ENCODE data around the gene HACD2.

Gene HACD2

GRCh38 chr3:123479891-123480290 is 105.0 kb downstream of the HACD2 start:
- DNase-seq: no peak

DNA sequence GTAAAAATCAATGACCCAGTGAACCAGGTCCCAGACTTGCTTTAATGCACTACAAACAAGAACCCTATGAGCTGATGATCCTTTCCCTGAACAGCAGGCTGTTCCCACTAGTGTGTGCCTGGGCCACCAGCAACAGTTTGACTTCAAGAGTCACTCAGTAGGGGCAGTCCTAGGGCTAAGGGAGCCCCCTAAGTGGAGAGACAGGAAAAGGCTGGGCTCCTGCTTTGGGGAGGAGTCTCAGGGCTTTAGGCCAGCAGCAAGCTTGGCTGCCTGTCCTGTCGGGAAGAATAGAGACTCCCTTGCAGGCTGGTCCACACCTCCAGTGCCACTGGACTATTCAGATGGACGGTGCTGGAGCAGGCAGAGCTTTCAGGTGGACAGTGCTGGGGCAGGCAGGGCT is 106.5 kb downstream of the HACD2 start:
- DNase-seq: no peak

- DNase-seq: no peak
These were observed 107.7 kb downstream of the HACD2 start for GRCh38 chr3:123476967-123477750.

DNA sequence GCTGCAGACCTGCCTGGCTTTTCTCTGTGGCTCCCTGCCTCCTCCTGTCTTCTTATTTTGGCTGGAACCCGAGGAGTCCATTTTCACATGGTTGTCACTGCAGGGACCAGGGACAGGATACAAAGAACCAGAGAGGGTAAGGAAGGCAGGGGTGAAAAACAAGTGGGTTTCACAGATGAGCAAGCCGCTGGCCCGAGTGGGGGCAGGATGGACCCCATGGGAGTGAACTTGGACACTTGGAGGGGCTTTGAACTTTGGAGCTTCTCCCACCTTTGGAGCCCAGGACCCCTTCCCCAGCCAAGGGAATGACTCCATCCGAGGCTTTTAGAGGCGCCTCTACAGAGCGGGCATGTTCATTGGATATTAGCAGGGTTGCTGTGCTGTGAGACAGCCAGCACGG is 109.1 kb downstream of the HACD2 start:
- DNase-seq: no peak

- no peak for DNase-seq
These were observed 113.7 kb downstream of the HACD2 start for GRCh38 chr3:123471106-123471505.

DNA sequence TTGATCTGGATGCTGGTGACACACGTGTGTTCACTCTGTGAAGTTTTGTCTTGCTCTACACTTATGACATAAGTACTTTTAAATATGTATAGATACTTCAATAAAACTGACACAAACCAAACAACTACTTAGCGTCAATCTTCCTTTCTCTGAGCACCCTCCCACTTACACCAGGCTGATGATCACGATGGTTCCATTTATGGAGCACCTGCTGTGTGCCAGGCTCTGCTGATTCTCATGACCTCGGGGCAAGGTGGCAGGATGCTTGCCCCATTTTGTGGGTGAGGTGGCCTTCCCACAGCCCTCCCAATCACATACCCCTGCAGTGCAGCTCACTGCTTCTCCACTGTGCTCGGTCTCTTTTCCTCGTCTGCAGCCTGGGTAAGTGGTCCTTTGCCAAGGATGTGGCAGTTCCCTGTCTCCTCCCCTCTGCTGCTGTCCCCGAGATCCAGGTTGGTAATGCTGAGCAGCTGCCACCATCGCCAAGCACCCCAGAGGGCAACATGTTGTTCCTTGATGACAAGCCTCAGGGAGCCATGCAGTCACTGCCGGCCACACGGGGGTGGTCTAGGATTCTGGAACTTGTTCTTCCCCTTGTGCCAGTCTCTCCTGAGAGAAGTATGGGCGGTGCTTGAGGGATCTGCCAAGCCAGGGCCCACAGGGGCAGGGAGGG is 115.4 kb downstream of the HACD2 start:
- DNase-seq: no peak

DNA sequence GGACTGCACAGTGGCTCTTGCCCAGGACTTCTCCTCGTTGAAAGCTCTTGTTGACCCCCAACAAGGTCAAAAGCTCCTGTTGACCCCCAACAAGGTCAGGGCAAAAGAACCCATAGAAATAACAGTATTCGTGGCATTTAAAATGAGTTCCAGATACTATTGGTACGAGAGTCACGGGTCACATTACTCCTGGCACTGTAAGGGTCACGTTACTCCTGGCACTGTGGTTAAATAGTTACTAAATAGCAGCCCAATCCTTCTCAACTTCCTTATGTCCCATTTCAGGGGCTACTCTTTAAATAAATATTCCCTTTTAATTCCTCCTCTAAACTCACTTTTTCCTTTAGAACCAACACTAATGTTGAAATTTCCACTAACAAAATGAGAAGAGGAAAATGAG is 117.8 kb downstream of the HACD2 start:
- no peak for DNase-seq

DNA sequence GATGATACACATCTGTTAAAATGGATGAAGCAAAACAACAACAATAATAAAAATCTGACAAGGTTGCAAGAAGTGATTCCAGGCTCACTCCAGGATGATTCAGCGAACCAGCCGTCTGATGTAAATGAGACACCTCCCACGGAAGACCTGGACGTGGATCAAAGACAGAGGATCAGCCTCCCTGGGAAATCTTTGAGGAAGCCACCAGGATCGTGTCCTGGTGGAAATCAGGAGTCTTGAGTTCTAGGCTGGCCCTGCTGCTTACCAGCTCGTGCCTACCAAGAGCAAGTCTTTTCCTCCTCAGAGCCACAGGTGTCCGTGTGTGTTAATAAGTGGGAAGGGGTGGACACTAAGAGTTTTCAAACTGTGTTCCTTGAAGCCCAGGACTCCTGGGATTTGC is 120.6 kb downstream of the HACD2 start:
- DNase-seq: no peak

DNA sequence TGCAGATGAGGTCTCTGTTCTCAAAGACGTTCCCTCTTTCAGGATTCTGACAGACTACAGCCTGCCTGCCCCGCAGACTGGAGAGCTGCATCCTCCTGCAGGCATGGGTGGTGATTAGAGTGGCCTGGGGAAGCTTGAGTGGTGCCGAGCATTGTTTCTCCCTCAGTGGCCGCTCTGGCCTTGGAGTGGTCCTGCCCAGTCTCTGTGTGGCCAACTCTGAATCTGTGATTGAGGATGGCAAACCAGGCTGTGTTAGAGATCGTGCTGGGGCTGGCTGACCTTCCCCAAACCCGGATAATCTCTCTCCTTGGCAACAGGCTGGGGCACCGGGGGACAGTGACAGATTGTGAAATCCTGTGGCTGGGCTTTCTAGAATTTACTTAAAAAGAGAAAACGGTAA is 125.0 kb downstream of the HACD2 start:
- DNase-seq: no peak

DNA sequence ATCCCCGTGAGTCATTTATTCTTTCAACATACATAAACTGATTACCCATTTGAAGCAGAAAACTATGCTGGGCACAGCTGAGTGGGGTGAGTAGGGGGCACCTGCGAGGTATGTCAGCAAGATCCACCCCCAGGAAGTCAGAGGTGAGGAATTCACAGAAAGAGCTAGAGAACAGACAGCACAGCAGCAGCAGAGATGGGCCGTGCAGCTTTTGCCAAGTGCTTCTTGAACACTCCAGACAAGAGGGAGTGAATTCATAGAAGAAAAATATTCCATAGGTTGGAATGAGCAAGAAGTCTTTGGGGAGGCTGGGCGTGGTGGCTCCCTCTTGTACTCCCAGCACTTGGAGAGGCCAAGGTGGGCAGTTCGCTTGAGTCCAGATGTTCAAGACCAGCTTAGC is 126.6 kb downstream of the HACD2 start:
- no peak for DNase-seq

DNA sequence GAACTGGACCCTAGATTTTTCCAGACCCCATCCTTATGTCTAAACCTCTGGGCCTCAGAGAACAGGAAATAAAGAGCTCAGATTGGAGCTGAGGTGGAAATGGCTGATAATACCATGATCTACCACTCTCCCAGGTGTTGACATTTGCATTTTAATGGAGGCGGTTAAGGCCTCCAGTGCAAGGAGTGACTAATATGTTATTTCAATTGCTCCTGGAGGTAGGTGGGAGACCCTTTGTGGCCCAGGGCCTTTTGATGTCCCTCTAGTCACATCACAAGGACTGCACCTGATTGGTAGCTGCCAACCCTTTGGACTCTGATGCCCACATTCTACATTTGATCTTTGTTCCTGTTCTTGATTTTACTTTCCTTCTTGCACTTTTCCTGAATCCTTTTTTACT is 127.0 kb downstream of the HACD2 start:
- no peak for DNase-seq

DNA sequence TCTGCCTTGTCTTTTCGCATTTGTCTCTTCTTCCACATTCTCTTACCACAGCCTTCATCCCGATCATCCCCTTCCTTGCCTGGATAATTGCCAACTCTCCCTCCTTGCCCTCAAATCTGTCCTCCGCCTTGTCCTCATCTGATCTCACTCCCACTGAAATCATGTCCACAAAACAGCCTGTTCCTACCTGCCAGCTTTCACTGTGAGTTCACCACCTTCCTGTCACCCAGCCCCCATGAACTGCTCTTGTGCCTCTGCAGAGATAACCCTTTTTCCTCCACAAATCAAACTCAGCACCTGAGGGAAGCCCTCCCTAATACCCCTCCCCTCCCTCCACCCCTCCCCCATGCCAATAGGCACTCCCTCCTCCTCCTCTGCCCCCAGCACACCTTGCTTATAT is 131.2 kb downstream of the HACD2 start:
- DNase-seq: no peak

GRCh38 chr3:123451186-123451585 is 133.7 kb downstream of the HACD2 start:
- DNase-seq: no peak

- no peak for DNase-seq
These were observed 134.8 kb downstream of the HACD2 start for GRCh38 chr3:123449997-123450604.

- no peak for DNase-seq
These were observed 135.5 kb downstream of the HACD2 start for GRCh38 chr3:123449102-123449996.

- no peak for DNase-seq
These were observed 136.2 kb downstream of the HACD2 start, which contains the start of gene ADCY5 for GRCh38 chr3:123448536-123449101. Gene ADCY5 (minus strand): TSS chr3:123449090. CDS start chr3:123448545, 545 bp downstream.

- no peak for DNase-seq
These were observed 136.9 kb downstream of the HACD2 start for GRCh38 chr3:123447749-123448517.

- no peak for DNase-seq
These were observed 137.5 kb downstream of the HACD2 start for GRCh38 chr3:123447416-123447748.

DNA sequence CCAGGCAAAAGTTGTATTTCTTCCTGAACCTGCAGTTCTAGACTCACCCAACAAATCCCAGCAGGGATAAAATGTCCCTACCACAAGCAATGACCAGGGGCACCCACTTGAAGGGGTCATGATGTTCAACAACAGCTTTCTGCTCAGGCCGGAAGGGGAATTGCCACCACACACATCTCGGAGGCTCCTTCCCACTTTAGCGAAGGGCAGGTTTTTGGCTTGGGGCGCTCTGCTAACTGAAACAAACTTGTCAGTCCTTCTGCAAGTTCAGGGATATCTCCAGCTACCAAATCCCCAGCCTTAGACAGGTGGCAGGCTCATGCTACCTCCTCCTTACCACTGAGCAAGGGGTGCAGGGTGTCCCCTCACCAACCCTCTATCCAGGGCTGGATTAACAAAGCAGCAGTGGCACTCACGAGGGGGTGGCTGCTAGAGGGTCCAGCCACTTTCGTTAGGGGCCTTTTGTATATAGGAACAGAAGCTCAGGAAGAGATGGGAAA is 138.2 kb downstream of the HACD2 start:
- no peak for DNase-seq

DNA sequence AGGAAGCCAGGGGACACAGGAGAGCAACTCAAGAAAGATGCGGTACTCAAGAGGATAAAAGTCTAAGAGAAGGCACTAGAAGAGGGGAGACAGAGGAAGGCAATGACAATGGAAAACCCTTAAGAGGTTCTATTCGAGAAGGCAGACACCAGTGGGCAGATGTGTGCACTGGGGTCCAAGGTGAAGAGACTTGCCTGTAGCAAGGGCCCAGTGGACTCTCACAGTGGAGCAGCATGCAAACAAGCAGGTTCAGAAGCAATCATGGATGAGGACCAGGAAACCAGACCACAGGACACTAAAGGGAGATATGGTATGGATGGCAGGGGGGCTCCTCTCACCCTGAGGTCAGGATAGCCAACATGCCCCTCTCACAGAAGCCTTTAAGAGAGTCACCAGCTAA is 138.6 kb downstream of the HACD2 start:
- no peak for DNase-seq

- no peak for DNase-seq
These were observed 139.2 kb downstream of the HACD2 start for GRCh38 chr3:123445702-123446101.

DNA sequence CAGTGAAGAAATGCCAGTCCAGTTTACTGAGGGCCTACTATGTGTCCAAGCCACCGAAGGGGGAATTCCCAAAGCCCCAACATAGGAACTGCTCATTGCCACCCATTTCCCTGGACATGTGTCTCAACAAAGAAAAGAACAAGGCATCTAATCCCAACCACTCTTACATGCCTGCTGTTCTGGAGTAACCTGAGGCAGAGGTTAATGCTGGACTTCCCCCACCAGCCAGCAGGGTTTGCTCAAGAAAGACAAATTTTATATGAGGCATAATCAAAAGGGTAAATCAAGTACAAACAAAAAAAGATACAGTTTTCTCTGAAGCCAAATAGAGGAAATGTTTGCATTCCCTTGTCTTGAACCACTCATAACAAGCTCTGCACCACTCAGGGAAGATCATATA is 140.1 kb downstream of the HACD2 start:
- no peak for DNase-seq
